ENCODE data around the gene KIF17. TPM values are rescaled to one million over a fixed set of nuclear protein-coding genes. Genes with fewer than 3 reads are reported as not detected.

Gene KIF17
- total and polyA plus RNA-seq, 2 of the 8 experiments (the other 6 are each of a cell fraction or from before 2014, with no cell fraction given) = 6.9 to 10.4 TPM

- no peak overlapping the region for H3K4ac ChIP-seq (replicated peaks; ENCODE audit: insufficient read length, low read depth, low read length)
- DNase-seq (ENCODE audit: low read depth in 1 of 2, low spot score in 2 of 2) = no peak
- H3K56ac ChIP-seq (replicated peaks; ENCODE audit: insufficient read length, low read depth, low read length) = no peak overlapping the region
- H4K91ac ChIP-seq (replicated peaks; ENCODE audit: insufficient read length, low read length) = no peak overlapping the region
- H2BK15ac ChIP-seq (ENCODE audit: low read length) = no peak overlapping the region
- no peak overlapping the region for H2BK20ac ChIP-seq (ENCODE audit: low read length)
- no peak overlapping the region for H3K14ac ChIP-seq (ENCODE audit: insufficient read length)
- FAIRE-seq = no peak
- H3K23ac ChIP-seq (ENCODE audit: insufficient read length) = no peak overlapping the region
- no peak overlapping the region for H2BK12ac ChIP-seq (ENCODE audit: low read depth, low read length)
- no peak overlapping the region for H2BK120ac ChIP-seq (replicated peaks; ENCODE audit: low read depth, low read length)
- H3K36me3 ChIP-seq (ENCODE audit: control insufficient read depth in 2 of 4, insufficient read depth in 4 of 4, low read length in 3 of 4) = no peaks in the 10 kb centered on the region; a peak in 1 of 8 replicates
- peaks cover 0 to 4% of the 10 kb centered on the region in 2 experiments; a peak in 1 of 4 replicates for H3K9me3 ChIP-seq (ENCODE audit: insufficient read depth in 2 of 2, low read depth in 1 of 2, low read length in 1 of 2)
- H4K8ac ChIP-seq (ENCODE audit: extremely low read depth, insufficient read depth, low read length) = no peak overlapping the region
- H3K18ac ChIP-seq (ENCODE audit: extremely low read depth, low read length) = no peak overlapping the region
- peak overlapping the region; percentile 99 for H2AFZ ChIP-seq (ENCODE audit: low read length)
- H3K79me1 ChIP-seq (ENCODE audit: low read depth, low read length) = no peaks in the 10 kb centered on the region
- H2AK5ac ChIP-seq (ENCODE audit: low read depth, low read length) = no peak overlapping the region
- ChIA-PET CTCF (ENCODE audit: partially characterized antibody) (interaction anchor here (0.6 to 5.8 kb wide), 30 partner anchors 8 to 682 kb away, joined by 3 to 47 read pairs (median 5); partner anchors contain the start of genes CDA, DDOST and FAM43B), POLR2A (ENCODE audit: partially characterized antibody) (interaction anchor here (0.5 to 2.3 kb wide), 13 partner anchors 9 to 548 kb away, joined by 3 to 13 read pairs (median 4); partner anchors contain the start of genes FAM43B and HP1BP3)
- peak overlapping the region; percentile 70 to 80 (median 75) for H3K4me3 ChIP-seq (ENCODE audit: extremely low read depth in 1 of 4, insufficient read depth in 2 of 4, low read depth in 3 of 4, low read length in 4 of 4)
- 8% methylated on average over 11 of the region's 11 CpGs; no CpG with 5 or more reads in 1 of the 2 experiments for WGBS, 2 experiments (ENCODE audit: extremely low coverage in 1 of 2, insufficient coverage in 1 of 2, insufficient read length in 1 of 2, insufficient replicate concordance in 2 of 2, low coverage in 1 of 2, low lambda C conversion rate in 2 of 2, missing lambda C conversion rate in 1 of 2)
- H3K27me3 ChIP-seq (replicated peaks in 1 of 4; ENCODE audit: control insufficient read depth in 3 of 4, extremely low read depth in 1 of 4, insufficient read depth in 3 of 4, low read length in 3 of 4) = peaks cover 0 to 5% (median 0%) of the 10 kb centered on the region in 4 experiments; a peak in 2 of 7 replicates
- H4K5ac ChIP-seq (ENCODE audit: insufficient read length, low read depth, low read length) = no peak overlapping the region
- H4K20me1 ChIP-seq (replicated peaks in 1 of 2; ENCODE audit: control insufficient read depth in 1 of 2, insufficient read depth in 2 of 2, low read length in 2 of 2) = no peaks in the 10 kb centered on the region
- H3K23me2 ChIP-seq (ENCODE audit: low read depth, low read length) = peaks cover 5% of the 10 kb centered on the region; the same call in 1 of the 2 replicates
- H3K79me2 ChIP-seq (ENCODE audit: control insufficient read depth in 1 of 2, insufficient read depth in 2 of 2, low read length in 2 of 2) = no peaks in the 10 kb centered on the region
- H3K9ac ChIP-seq (replicated peaks in 1 of 4; ENCODE audit: extremely low read depth in 1 of 4, low read depth in 3 of 4, low read length in 3 of 4) = peak overlapping the region; percentile 13 to 66 (median 45); a peak in 6 of 7 replicates
- H3K4me1 ChIP-seq (replicated peaks in 1 of 4; ENCODE audit: control insufficient read depth in 3 of 4, insufficient read depth in 4 of 4, low read length in 3 of 4) = peaks cover 0 to 7% (median 0%) of the 10 kb centered on the region in 4 experiments; a peak in 2 of 7 replicates
- peak overlapping the region; percentile 3; the same call in 1 of the 2 replicates for H2BK5ac ChIP-seq (ENCODE audit: low read depth, low read length)
- H3K27ac ChIP-seq (ENCODE audit: low read depth, low read length) = no peak overlapping the region; the same call in 1 of the 2 replicates
- H3K4me2 ChIP-seq (ENCODE audit: insufficient read depth in 1 of 2, low read depth in 2 of 2, low read length in 2 of 2) = peak overlapping the region; percentile 80 to 89
- TF ChIP-seq BACH1 (IDR thresholded peaks at IDR 0.05; ENCODE audit: low read length) (no peak), RNF2 (IDR thresholded peaks at IDR 0.05; ENCODE audit: borderline replicate concordance, low read depth, low read length, missing control alignments, poor library complexity, severe bottlenecking) (no peak), CBX5 (IDR thresholded peaks at IDR 0.05; ENCODE audit: low read depth, low read length) (no peak), CHD2 (IDR thresholded peaks at IDR 0.05; ENCODE audit: low read length) (no peak), EP300 (IDR thresholded peaks at IDR 0.05; ENCODE audit: borderline replicate concordance in 1 of 2, low read depth in 2 of 2, low read length in 2 of 2) (no peak), SP1 (IDR thresholded peaks at IDR 0.05; ENCODE audit: low read depth, low read length) (peak; percentile 47; the same call in 1 of the 2 replicates), RXRA (IDR thresholded peaks at IDR 0.05; ENCODE audit: insufficient read depth, low read depth, low read length) (no peak), SIX5 (IDR thresholded peaks at IDR 0.05; ENCODE audit: low read depth, low read length) (no peak)
- TF ChIP-seq, protein P1, sequence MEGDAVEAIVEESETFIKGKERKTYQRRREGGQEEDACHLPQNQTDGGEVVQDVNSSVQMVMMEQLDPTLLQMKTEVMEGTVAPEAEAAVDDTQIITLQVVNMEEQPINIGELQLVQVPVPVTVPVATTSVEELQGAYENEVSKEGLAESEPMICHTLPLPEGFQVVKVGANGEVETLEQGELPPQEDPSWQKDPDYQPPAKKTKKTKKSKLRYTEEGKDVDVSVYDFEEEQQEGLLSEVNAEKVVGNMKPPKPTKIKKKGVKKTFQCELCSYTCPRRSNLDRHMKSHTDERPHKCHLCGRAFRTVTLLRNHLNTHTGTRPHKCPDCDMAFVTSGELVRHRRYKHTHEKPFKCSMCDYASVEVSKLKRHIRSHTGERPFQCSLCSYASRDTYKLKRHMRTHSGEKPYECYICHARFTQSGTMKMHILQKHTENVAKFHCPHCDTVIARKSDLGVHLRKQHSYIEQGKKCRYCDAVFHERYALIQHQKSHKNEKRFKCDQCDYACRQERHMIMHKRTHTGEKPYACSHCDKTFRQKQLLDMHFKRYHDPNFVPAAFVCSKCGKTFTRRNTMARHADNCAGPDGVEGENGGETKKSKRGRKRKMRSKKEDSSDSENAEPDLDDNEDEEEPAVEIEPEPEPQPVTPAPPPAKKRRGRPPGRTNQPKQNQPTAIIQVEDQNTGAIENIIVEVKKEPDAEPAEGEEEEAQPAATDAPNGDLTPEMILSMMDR (IDR thresholded peaks at IDR 0.05; ENCODE audit: control extremely low read depth in 1 of 3, insufficient read depth in 1 of 3, low read depth in 1 of 3, low read length in 3 of 3) = no peak
Measured at GRCh38 chr1:20634065-20634593, 83.7 kb downstream of the KIF17 start.
